Cardiac muscle cell (in vitro differentiated cells and primary cell): ENCODE data around the gene BCAS3. TPM values are rescaled to one million over a fixed set of nuclear protein-coding genes. Genes with fewer than 3 reads are reported as not detected.
"Not testable (repeated sequence)": the region's sequence is repeated elsewhere in the genome, so short reads cannot be mapped to it uniquely, and the experiment has no call there.

Experiments
- DNase-seq, 2 donors: peaks; one replicate each; pipeline versions ENCODE4 v3.0.0 to v3.0.0-alpha.2; 2010 to 2017; ENCODE audit warnings: low read depth in 1 of 2, low spot score in 1 of 2
- H3K27ac ChIP-seq: fragments of 200-600 bp; sonication (generic); 2 replicates; pipeline ENCODE4 v1.5.1; 2016
- H3K27me3 ChIP-seq: fragments of 200-600 bp; sonication (generic); 2 replicates; pipeline ENCODE4 v1.6.0; 2016; ENCODE audit warnings: control low read depth
- H3K36me3 ChIP-seq: fragments of 200-600 bp; sonication (generic); 2 replicates; pipeline ENCODE4 v1.5.1; 2016; ENCODE audit warnings: control low read depth
- H3K4me1 ChIP-seq: fragments of 200-600 bp; sonication (generic); 2 replicates; pipeline ENCODE4 v1.8.1; 2017; ENCODE audit warnings: low read depth, mild to moderate bottlenecking, mixed run types
- H3K4me3 ChIP-seq: fragments of 200-600 bp; sonication (generic); 2 replicates; pipeline ENCODE4 v1.5.1; 2016; ENCODE audit warnings: mild to moderate bottlenecking
- H3K9me3 ChIP-seq: fragments of 200-600 bp; sonication (generic); 2 replicates; pipeline ENCODE4 v1.5.1; 2017; ENCODE audit warnings: low read depth, mild to moderate bottlenecking, control low read depth
- CTCF ChIP-seq: IDR thresholded peaks from 2 replicates; pipeline ENCODE4 v1.5.1; 2012; ENCODE audit warnings: low read depth, mild to moderate bottlenecking, low read length
- polyA plus RNA-seq: library from polyadenylated mRNA; unstranded; fragments of >200 nt; fragmentation: Nextera tagmentation; extraction: Ambion mirVana; gene quantifications from 2 replicates; pipeline ENCODE4 v1.2.1, GENCODE V29; 2016
- total RNA-seq: library from RNA; depleted of rRNA; stranded (reverse); fragments of >200 nt; gene quantifications from 2 replicates; pipeline ENCODE4 v1.2.3, GENCODE V29; 2016

The BCAS3 gene
- total and polyA plus RNA-seq, 2 experiments from 2014 or later: 36.5 to 39.6 TPM

GRCh38 chr17:60993497-60993896 is 315.8 kb downstream of the BCAS3 start:
- no peaks in the 10 kb centered on the region for H3K9me3 ChIP-seq
- H3K4me3 ChIP-seq: no peak overlapping the region
- no peak overlapping the region for H3K27ac ChIP-seq
- TF ChIP-seq CTCF: no peak
- H3K36me3 ChIP-seq: no peaks in the 10 kb centered on the region
- H3K4me1 ChIP-seq: no peaks in the 10 kb centered on the region
- no peak for DNase-seq
- H3K27me3 ChIP-seq: no peaks in the 10 kb centered on the region

GRCh38 chr17:60995680-60996079 is 318.0 kb downstream of the BCAS3 start:
- H3K4me3 ChIP-seq: no peak overlapping the region
- H3K9me3 ChIP-seq: no peaks in the 10 kb centered on the region
- DNase-seq: no peak
- no peaks in the 10 kb centered on the region for H3K27me3 ChIP-seq
- no peak for TF ChIP-seq CTCF
- no peak overlapping the region for H3K27ac ChIP-seq
- no peaks in the 10 kb centered on the region for H3K4me1 ChIP-seq
- H3K36me3 ChIP-seq: no peaks in the 10 kb centered on the region

- Histone ChIP-seq H3K27ac (no peak overlapping the region), H3K36me3 (no peaks in the 10 kb centered on the region), H3K4me3 (no peak overlapping the region), H3K9me3 (no peaks in the 10 kb centered on the region), H3K4me1 (peaks cover 13% of the 10 kb centered on the region), H3K27me3 (no peaks in the 10 kb centered on the region)
- peak; percentile 12 to 64 for DNase-seq
- TF ChIP-seq CTCF: peak; percentile 48
Measured at GRCh38 chr17:61000911-61001310, 323.3 kb downstream of the BCAS3 start.

- Histone ChIP-seq H3K36me3 (no peaks in the 10 kb centered on the region), H3K4me3 (no peak overlapping the region), H3K4me1 (peaks cover 15% of the 10 kb centered on the region), H3K27ac (no peak overlapping the region), H3K27me3 (no peaks in the 10 kb centered on the region), H3K9me3 (no peaks in the 10 kb centered on the region)
- DNase-seq: peak; percentile 55 to 70
- TF ChIP-seq CTCF: peak; percentile 52
Measured at GRCh38 chr17:61002316-61002736, 324.7 kb downstream of the BCAS3 start.

GRCh38 chr17:61005358-61005757 is 327.7 kb downstream of the BCAS3 start:
- Histone ChIP-seq H3K27me3 (no peaks in the 10 kb centered on the region), H3K4me1 (peaks cover 46% of the 10 kb centered on the region), H3K27ac (no peak overlapping the region), H3K4me3 (no peak overlapping the region), H3K36me3 (no peaks in the 10 kb centered on the region), H3K9me3 (no peaks in the 10 kb centered on the region)
- peak in 1 of 2 donors; percentile 36 for DNase-seq
- no peak for TF ChIP-seq CTCF

GRCh38 chr17:61005958-61006357 is 328.3 kb downstream of the BCAS3 start:
- not testable (repeated sequence) for H3K4me3 ChIP-seq, DNase-seq, H3K36me3 ChIP-seq, H3K9me3 ChIP-seq, H3K27me3 ChIP-seq, H3K27ac ChIP-seq
- peaks cover 51% of the 10 kb centered on the region for H3K4me1 ChIP-seq
